Activated T-helper 9 cell treated with anti-CD3 and anti-CD28 coated beads, Interleukin-2, amount 50 U/mL, for 16 hours (primary cell): ENCODE results near the gene MAU2.

Experiments
- DNase-seq: peaks from one replicate; pipeline ENCODE4 v3.0.0-alpha.2; 2020; ENCODE audit warnings: low read depth

Gene MAU2

DNA sequence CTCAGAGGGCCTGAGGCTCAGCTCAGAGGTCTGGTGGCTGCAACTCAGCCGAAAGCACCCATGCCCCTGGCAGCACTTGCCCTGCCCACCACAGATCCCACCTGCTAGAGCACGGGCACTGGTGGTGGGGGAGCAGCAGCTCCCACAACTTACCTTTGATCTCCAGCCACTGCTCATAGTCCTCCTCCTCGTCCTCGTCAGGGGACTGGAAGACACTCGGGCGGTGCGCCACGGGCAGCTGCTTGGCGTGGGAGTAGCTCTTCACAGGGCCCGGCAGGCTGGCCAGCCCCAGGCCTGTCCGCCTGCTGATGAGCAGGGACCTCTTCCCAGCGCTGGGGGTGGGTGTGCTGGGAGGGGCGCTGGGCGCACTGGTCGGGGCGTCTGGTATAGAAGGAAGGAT is 14.9 kb upstream of the MAU2 start:
- no peak for DNase-seq

- DNase-seq, result no peak
Measured at GRCh38 chr19:19306191-19306590, 14.4 kb upstream of the MAU2 start.

DNA sequence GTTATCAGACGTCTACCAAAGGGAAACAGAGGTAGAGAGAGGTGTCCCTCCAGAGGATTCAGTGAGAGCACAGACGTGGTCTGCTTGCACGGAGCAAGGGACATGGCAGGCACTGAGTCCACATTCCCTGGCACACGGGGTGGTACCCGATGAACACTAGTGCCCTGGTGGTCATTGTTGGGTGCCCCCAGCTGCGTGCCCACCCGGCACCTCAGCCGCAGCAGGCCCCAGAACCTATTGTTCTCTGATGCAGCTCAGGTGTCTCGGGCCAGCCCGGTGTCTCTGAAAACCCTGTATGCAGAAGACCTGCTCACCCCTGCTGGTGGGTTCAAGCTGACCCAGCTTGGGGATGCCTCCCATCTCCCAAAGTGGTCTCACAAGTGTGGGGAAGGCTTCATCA is 12.3 kb upstream of the MAU2 start:
- DNase-seq, result no peak

GRCh38 chr19:19315444-19315843 is 5.2 kb upstream of the MAU2 start:
- no peak for DNase-seq

DNA sequence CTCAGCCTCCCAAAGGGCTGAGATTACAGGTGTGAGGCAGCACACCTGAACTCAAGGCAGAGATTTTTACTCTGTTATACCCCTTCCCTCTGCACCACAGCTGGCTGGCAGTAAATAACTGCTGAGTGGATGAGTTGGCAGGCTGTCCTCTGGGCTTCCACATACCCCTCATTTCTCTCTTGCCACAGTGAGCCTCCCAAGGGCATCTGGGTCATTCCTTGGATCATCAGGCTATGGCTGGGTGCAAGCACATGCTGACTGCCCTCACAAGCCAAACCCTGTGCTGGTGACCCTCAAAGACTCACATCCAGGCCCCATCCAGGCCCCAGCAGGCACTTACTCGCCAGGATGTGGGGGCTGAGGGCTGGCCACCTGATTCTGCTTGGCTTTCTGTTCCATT is 4.5 kb upstream of the MAU2 start:
- no peak for DNase-seq

- no peak for DNase-seq
Measured at GRCh38 chr19:19319732-19320360, 783 bp upstream of the MAU2 start.

- no peak for DNase-seq
Measured at GRCh38 chr19:19321141-19321577, 530 bp downstream of the MAU2 start.

DNA sequence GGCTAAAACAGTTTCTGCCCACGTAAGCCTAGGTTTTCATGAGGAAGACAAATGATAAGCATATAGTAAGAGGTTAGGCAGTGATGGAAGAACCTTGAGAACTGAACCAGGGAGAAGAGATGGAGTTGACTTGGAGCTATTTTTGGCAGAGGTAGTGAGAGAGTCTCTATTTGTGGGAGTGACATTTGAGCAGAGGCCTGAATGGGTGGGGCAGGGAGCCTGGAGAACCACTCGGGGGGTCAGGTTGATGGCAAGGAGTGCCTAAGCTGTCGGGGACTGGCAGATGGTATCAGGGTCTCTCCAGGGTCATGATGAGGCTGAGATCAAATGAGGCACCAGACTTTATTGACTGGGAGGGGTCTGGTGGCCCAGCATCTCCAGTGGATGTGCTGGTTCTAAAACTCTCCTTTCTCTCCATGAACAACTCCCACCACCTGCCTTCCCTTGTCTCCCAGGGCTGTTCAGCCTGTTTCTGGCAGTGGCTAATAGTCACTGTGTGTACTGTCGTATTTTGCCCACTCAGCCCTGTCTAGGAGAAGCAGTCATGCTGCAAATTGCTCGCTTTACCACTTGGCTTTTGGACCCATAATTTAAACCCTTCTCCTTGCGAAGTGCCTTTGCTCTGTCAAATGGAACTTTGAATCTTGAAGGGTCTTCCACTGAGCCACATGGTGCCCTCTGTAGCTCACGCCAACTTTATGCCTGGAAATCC is 3.6 kb downstream of the MAU2 start:
- DNase-seq, result no peak

GRCh38 chr19:19327672-19328071 is 7.0 kb downstream of the MAU2 start:
- no peak for DNase-seq

GRCh38 chr19:19329126-19329525 is 8.5 kb downstream of the MAU2 start:
- no peak for DNase-seq

DNA sequence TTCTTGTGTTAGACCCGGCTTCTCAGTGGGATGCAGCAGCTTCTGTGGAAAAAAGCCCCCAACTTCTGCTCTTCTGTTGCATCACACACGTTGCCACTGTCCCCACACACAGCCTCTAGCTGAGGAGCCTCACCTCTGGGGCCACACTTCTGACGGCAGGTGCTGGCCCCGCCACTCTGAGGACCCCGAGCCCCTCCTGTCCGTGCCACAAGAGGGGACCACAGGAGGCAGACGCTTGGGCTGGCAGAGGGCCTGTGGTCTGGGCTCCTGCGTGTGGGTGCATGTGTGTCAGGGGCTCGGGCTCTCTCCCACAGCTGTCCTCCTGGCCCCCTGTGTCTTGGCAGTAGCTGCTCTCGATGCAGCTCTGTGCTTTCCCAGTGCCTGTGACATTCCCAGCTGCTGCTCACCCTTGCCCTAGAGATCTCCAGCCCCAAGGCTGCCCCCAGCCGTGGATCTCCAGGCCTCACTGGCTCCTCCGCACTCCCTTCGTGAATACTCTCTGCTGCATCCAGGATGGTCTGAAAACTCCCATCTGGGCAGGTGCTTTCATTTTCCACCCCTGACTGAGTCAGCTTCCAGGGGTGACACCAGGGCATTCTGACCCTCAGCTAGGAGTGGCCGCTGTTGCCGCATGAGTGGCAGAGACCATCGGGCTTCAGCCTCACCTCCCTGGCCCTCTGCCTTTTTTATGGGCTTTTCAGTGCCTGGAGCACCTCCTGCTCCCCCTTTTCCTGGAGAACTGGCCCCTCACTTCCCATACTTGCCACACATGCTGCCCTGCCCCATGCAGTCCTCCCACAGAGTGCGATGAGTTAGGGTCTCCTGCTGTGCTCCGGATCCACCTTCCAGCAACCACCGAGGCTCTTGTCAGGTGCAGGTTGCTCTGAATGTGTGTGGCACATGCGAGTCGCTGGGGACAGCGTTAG is 13.7 kb downstream of the MAU2 start:
- no peak for DNase-seq

DNA sequence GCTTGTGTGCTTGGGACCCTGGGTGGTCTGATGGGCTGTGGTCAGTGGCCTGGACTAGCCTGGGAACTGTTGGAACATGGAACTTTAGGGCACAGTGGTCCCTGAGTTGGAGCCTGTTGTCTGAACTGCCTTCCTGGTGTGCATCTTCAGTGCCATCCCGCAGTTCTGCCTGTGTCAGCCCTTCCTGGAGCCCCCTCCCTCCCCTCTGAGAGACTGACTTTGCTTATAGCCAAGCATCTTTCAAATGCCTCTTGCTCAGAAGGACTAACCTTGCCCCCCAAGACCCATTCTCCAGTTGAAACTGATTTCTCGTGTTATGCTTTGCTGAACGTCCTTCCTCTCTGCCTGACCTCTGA is 14.3 kb downstream of the MAU2 start:
- DNase-seq, result no peak

GRCh38 chr19:19335408-19336158 is 15.0 kb downstream of the MAU2 start:
- DNase-seq, result no peak

- DNase-seq, result no peak
Measured at GRCh38 chr19:19336597-19336996, 16.0 kb downstream of the MAU2 start.

- no peak for DNase-seq
Measured at GRCh38 chr19:19337120-19337519, 16.5 kb downstream of the MAU2 start.

DNA sequence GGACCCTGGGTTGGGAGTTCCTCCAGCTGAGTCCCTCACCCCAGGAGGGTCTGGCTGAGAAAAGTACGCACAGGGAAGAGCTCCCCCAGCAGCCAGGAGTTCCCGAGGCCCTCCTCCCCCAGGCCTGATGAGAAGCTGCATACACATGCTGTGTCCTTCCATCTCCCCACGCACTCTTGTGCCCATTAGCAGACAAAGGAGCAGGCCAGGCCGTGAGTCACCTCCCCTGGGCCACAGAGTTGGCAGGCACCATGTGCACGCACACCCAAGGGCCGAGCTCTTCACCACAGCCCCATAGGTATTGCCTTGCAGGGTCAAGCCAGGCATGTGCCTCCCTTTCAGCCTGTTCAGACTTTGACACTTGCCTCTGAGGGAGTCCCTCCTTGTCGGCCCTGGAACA is 17.5 kb downstream of the MAU2 start:
- DNase-seq, result no peak

DNA sequence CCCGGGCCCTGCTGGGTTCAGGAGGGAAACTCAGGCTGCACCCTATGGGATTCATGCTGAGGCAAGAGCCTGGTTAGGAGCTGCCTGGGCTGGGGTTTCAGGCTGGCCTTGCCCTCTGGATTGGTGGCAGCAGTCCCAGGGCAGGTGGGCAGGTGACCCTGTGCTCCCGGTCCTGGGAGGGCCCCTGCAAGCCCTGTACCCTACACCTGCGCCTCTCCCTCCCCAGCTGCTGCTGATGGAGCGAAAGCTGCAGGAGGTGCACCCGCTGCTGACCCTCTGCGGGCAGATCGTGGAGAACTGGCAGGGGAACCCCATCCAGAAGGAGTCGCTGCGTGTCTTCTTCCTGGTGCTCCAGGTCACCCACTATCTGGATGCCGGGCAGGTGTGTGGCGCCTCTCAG is 20.4 kb downstream of the MAU2 start:
- DNase-seq, result no peak

- DNase-seq, result no peak
Measured at GRCh38 chr19:19342086-19343015, 21.7 kb downstream of the MAU2 start.

- no peak for DNase-seq
Measured at GRCh38 chr19:19343016-19343362, 22.4 kb downstream of the MAU2 start.

- DNase-seq, result no peak
Measured at GRCh38 chr19:19343762-19344161, 23.1 kb downstream of the MAU2 start.

DNA sequence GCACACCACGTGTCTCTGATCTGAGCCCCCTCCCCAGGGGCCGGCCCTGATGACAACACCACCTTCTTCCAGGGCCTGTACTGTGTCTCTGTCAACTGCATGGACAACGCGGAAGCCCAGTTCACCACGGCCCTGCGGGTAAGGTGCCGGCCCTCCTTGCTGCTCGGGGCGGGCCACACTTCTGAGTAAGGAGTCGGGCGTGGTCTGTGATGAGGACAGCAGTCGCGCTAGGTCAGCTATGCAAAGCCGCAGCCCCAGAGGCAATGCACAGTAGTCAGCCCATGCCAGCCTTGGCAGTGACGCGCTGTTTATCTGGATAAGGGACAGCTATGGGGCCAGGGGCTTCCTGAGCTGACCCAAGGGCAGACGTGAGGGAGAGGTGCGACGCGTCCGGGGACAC is 24.6 kb downstream of the MAU2 start:
- DNase-seq, result no peak
